HG03039 (cell line): ENCODE measurements around the gene TFDP1.

Source experiments
- ATAC-seq: cut with Tn5 transposase; IDR thresholded peaks from one replicate; pipeline ENCODE4 v1.9.1; 2021; ENCODE audit warnings: mild to moderate bottlenecking, moderate library complexity; ENCODE audit not compliant: unreplicated experiment

TFDP1 gene

DNA sequence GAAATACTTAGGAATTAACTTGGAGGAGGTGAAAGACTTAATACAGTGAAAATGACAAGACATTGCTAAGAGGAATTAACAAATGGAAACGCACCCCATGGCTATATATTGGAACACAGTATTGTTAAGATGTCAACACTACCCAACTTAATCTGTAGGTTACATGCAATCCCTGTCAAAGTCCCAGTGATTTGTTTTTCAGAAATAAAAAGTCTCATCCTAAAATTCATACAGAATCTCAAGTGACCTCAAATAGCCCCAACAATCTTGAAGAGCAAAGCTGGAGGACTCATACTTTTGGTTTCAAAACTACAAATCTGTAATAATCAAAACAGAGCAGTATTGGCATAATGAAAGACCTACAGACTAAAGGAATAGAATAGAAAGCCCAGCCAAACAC, 60.2 kb downstream of the TFDP1 start:
- no peak for ATAC-seq

DNA sequence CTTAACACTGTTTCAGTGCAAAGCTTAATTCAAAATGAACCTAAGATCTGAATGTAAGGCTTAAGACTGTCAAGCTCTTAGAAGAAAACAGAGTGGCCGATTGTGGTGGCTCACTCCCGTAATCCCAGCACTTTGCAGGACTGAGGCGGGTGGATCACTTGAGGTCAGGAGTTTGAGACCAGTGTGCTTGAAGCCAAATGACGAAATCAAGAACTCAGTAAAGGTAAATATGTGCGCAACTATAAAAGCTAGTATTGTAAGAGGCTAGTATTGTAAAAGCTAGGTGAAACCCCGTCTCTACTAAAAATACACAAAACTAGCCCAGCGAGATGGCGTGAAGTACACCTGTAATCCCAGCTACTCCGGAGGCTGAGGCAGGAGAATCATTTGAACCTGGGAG, 60.8 kb downstream of the TFDP1 start:
- ATAC-seq: no peak

DNA sequence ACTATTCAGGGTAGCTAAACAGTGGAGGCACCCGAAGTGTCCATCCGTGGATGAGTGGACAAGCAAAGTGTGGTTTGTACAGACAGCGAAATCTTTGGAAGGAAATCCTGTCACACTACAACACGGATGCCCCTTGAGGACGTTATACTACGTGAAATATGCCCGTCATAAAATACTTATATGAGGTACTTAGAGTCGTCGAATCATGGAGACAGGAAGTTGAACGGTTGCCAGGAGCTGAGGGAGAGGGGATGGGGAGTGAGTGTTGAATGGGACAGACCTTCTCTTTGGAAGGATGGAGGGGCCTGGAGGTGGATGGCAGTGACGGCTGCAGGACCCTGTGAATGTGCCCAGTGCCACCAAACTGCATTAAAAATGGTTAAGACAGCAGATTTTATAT, 61.8 kb downstream of the TFDP1 start:
- ATAC-seq: no peak

DNA sequence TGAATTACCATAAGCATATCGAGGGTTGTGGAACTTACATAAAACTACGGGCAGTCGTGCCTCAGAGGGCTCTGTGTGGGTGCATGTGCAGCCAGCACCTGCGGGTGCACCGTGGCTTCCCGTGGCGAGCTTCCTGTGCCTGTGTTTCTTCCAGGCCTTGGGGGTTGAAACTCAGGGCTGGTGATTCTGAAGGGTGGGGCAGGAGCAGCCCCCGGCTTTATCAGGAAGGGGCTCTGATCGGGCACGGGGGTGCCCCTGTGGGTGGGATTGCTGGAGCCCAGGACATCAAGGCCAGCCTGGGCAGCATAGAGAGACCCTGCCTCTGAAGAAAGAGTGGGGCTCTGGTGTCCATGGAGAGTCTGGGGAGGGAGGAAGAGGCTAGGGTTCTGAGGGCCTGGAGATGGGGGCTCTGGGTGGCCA, 62.4 kb downstream of the TFDP1 start:
- ATAC-seq: no peak

DNA sequence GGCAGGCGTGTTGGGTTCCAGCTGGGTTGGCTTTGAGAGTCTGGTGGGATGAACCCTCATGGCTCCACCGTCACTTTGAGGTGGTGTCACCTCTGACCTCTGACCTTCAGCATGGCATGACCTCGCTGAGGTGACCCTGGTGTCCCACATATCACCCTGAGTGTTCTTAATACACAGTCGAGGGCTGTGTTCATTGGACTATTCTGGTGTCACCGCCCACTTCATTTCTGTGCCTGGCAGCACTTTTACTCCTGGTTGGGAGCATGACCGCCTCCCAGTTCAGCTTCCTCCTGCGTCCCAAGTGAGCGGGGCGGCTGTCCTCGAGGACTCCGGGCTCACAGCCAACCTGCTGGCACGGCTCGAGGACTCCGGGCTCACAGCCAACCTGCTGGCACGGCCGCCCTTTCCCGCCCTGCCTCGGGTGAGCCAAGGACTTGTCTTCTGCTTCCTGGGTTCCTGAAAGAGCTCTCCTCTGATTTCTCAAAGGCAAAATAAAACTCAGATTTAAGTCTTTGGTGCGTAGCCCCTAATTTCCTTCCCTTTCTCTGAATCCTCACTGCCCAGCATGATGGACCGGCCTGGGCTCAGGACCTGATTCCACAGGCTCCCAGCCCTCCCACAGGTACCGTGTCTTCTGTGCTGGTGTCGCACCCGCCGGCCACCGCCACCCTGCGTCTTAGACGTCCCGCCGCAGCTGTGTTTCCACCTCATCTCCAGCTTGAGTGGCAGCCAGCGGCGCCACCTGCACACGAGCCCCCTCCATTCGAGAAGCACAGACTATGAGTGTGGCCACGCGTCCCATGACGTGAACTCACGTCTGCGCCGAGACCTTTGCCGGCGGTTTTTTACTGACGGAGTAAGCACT, 63.0 kb downstream of the TFDP1 start:
- no peak for ATAC-seq

DNA sequence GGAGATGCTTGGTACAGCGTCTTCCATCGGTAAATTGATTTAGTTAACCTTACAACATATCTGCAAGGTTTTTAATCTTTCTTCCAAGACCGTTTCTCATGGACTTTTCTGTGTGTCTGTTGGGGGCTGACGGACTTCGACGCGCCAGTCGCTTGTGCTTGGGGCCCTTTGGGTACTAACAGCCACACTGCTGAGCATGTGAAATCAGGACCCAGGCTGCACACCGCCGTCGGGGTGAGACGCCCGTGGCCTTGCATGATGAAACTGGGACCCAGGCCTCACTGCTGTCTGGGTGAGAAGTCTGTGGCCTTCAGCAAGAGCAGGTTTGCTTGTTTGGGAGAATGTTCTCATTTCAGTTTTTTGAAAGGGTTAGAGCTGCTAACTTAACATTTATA, 63.7 kb downstream of the TFDP1 start:
- ATAC-seq: no peak

DNA sequence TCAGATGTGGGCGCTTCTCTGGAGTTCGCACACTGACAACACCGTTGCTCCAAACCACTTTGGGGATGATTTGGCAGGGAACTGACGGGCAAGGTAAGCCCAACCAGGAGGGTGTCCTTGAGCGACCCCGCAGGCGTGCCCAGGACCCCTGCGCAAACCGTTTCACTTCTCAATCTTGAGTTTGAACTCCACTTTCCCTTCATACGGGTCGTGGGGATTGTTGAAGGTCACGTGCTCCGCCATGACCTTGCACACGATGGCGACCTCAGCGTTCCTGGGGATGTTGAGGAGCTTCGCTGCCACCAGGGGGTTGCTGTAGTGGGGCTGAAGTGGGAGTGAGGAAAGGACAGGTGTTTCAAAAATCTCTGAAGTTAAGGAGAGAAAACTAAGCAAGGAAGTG, 64.7 kb downstream of the TFDP1 start:
- ATAC-seq: no peak

DNA sequence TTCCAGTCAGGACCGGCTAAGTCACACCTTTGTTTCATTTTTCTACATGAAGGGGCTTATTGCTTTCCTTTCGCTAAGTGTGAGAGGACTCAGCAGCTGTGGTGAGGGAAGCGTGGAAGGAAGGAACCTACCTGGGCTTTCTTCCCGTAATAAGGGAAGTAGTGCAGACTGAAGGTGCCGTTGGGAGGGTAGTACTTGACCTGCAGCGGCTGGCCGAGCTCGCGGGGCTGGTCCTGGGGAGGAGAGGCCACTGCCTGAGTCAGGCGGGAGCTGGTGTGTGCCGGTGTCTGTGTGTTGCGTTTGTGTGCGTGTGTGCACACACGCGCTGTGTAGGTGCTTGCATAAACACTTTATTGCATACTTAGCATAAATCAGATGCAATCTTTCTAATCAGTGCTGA, 65.7 kb downstream of the TFDP1 start:
- ATAC-seq: no peak

DNA sequence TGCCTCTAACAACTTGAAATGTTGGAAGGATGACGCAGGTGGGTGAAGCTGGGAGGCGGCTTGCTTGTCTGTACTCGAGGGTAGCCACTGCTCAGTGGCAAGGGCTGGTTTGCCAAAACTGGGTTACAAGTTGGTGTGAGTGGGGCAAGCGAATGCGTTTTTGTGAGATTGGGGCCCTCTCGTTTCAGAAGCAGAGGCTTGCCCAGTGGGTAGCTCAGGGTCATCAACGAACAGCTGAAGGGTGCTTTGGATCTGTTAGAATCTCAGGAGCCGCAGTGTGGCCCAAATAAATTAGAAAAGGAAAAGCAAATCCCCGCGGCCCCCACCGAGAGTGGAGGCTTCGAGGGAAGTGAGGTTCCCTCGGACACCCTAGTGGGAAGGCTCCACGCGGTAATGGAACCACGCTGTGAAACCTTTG, 66.2 kb downstream of the TFDP1 start:
- ATAC-seq: no peak

DNA sequence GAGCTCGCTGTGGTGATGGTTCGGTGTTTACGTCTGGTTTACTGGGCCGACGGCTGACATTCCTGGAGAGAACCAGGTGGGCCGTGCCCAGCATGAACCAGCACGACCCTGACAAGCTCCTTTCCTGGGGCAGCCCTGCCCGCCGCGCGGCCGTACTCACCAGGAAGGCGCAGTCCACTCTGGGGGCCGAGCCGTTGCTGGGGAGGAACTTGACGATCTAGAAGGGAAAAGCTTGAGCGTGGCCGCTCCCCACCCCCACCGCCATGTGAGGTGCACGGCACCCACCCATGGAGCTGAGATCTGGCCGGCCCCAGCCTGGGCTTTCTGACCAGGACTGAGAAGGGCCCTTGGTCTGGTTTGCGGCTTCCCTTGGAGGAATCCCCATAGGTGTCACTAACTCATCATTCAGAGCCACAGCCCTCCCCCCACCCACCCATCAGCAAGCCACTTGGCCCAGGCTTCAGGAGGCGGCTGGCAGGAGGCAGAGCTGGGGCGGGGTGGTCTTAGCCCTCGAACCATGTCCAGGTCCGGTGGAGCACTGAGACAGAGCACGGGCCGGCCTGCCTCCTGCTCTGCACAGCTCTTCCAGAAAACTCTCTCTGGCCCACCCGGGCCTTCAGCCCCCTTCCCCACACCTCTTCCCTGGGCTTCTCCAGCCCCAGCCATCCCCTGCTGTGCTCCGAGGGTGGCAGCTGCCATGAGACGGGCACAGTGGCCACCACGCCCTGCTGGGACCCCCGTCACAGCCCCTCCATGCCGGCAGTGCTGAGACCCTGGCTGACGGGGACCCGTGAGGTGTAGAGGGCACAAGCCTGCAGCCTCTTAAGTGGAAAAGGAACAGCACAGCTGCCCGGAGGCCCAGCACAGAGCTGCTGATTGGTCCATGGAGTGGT, 67.2 kb downstream of the TFDP1 start:
- ATAC-seq: no peak

DNA sequence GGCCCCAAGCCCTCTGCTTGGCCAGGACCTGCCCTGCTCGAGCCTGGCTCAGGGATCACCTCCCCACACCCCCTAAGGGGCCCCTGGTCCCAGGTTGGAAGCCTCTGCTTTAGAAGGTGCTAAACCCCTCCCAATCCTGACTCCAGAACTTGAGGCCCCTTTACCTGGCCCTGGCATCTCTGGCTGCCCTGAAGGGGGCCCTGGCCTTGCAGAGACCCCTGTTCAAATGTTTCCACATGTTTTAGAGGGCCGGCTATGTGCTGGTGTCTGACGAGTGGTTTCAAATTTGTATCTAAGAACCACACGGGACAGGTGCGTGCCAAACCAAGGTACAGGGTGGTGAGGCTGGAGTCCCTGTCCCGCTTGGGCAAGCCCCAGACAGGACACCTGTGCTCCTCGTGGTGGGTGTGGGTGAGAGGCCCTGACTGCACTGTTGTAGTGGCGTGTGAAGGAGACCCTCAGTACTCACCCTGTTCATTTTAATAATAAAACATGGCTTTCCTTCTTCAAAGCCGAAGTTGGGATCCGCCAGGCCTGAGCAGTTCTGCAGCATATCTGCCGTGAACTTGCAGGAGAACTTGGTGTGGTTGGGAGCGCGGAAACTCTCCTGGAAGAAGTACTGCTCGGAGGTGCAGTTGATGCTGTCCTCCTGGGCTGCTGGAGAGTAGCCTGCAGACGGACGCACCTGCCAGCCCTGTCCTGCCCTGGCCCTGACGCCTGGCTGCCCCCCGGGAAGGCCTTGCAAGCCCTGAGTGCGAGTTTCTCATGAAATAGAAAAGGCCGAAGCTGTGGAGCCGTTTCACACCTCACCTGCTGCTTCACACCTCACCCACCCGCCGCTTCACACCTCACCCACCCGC, 68.1 kb downstream of the TFDP1 start:
- ATAC-seq: no peak

DNA sequence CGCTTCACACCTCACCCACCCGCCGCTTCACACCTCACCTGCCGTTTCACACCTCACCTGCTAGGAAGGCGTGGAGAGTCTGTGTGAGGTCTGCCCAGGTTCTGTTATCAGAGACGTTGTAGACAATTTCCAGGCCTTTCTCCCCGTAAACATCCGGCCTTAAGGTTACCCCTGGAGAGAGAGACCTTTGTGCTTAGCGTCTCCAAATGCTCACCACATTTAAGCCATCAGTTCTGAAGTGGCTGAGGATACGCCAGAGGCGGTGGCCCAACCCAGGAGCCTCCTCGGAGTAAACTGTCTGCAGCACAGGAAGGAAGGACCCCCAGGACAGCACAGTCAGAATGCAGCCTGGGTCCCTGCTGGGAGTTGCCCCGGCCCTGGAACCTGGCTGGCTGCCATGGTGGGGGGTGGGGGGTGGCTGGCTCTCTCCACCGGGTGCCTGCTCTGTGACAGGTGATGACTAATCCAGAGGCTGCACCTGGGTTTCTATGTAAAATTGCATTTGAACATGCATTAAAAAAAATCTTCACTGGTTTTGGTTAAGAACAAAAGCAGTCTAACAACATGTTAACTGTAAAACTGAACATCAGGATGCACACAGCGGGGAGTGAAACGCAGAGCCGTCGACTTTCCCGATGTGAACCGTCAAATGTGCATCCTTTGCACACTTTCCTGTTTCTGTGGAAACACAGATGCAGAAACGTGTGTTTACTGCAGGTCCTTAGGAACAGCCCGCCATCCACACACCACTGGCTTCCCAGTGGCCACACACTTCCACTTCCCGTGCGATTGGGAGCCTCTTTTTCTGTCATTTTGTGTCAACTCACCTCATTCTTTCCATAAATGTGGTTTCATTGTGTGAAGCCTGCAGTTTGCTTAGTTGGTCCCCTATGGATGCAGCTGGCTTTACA, 69.0 kb downstream of the TFDP1 start:
- no peak for ATAC-seq

DNA sequence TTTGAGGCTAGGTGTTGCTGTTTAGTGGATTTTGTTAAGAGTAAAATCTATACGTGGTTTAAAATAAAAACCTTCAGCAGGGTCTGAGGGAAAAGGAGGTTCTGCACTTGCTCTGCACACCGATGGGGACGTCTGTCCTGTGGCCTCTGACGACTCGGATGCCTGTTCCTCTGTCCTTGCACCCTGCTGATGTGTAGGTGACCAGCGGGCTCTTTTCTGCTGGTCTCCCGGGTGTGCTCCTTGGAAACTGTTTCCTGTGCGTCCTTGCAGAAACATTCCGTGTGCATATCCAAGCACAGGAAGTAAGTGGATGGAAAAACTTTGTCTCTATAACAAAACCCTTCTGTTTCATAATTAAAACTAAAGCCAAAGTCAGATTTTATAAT, 69.6 kb downstream of the TFDP1 start:
- ATAC-seq: no peak

DNA sequence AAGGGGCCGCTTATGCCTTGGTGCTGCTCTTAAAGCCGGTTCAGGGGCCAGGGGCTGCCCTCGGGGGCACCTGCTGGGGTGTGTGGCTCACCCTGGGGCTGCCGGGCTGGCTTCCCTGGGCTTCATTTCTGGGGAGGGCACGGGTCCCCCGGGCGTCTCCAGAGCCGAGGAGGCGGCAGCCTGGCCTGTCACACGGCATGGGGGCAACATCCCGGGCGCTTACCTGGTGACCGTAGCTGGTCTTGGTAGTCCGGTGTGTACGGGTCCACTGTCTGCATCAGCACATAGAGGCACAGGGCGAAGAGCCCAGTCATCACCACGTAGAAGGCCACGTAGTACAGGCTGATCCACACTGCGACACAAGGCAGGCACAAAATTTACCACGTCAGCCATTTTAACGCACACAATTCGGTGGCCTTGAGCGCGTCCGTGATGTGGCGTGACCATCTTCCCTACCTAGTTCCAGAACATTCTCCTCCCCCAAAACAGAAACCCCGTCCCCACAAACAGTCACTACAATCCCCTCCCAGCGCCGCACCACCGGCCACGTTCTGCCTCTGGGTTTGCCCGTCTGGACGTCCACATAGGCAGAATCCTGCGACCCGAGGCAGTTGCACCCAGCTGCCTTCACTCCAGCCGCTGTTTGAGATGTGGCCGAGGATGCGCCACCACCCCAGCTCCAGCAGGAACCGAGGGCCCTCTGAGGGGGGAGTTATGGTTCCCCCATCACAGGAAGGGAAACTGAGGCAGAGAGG, 70.2 kb downstream of the TFDP1 start:
- ATAC-seq: no peak

DNA sequence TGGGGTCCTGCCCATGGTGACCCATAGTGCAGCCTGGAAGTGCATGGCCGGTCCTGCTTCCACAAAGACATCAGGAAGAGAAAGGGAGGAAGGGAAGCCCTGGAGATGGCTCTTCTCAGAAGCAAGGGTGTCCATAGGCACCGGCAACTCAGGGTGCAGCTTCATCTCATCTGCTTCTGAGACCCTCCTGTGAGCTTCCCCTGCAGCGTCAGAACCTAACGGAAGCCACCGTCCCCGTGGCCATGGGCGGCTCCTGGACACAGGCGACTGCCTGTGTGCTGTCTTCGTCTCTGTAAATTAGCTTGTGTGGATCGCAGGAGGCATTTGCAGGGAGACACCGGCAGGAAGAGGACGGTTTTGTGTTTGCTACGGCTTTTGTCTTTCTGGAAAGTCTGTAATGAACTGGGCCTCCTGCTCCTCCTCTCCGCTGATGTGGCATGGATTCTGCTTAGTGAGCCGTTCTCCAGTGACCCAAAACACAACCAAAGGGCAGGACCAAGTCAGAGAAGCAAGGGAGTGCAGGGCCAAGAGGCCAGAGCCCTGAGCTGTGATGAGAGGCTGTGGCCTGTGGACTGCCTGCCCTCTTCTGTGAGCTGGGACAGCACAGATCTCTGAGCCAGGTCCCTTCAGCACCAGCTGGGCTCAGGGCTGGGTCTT, 70.9 kb downstream of the TFDP1 start:
- no peak for ATAC-seq

DNA sequence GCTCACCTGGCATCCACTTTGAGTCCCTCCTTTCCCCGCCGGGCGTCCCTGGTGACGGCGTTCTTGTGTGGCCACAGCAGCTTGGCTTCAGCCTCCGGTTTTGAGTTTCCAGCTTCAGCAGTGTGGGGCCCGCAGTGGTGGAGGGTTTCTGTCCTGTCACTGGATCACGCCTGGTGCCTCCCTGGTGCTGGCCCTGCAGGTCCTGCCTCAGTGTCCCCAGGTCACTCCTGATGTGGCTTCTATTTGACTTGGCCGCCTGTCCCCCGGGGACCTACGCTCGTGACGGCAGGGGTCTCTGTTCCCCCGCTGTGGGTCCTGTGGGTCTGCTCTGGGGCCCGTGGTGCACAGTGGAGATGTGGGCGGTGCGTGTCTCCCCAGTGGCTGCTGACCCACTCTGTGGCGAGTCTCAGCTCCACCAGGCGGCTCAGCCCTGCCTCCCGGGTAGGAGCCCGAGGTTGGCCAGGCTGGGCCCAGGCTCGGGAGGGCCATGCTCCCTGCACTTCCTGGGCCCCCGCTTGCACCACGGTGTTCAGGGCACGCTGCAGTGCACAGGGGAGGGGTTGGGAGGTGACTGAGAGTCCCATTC, 71.5 kb downstream of the TFDP1 start:
- no peak for ATAC-seq

DNA sequence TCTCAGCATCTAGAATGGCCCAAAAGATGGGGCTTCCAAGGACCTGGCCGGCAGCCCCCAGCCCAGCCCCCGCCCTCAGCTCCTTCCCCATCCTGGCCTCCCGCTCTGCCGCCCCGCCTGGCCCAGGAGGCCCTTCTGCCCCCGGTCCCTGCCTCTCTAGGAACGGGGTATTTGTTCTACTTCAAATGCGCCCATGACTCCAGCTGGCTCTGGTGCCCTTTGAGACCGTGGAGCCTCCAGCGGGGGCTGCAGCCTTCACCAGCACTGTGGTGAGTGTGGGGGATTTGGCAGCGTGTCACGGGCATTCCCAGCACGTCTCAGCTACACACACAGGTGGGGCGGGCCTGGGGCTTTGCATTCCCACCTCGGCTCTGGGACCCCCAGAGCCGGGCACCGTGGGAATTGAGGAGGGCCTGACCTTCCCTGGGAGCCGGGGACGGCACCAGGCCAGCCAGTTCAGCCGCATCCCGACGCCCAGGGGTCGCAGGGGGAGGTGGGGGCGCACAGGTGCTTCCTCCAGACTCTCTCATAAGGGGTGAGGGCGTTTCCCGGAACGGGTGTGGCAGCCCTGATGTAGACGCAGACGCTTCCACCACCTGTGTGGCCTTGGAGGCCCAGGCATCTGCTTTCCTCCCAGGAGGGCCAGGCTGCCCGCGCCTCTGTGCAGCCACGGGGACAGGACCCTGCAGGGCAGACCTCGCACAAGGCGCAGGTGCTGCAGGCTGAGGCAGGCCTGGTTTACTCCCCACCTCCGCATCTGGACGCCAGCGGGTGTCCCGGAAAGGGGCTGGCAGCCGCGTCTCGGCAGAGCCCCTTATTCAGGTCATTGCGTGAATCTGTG, 72.5 kb downstream of the TFDP1 start:
- ATAC-seq: no peak
